MG63 (cell line): ENCODE data around the gene DRC1. TPM values are rescaled to one million over a fixed set of nuclear protein-coding genes. Genes with fewer than 3 reads are reported as not detected.
A peak's percentile ranks its signal among the peaks of the same experiment; 100 is the strongest.
"Not testable (repeated sequence)": the region's sequence is repeated elsewhere in the genome, so short reads cannot be mapped to it uniquely, and the experiment has no call there.

Experiments
- DNase-seq: peaks from one replicate; pipeline ENCODE4 v3.0.0-alpha.2; 2020
- H3K27me3 ChIP-seq: fragments of 250-450 bp; sonication (Bioruptor Pico); 2 replicates; pipeline ENCODE4 v1.5.1; 2020; ENCODE audit warnings: mild to moderate bottlenecking, moderate library complexity
- H3K36me3 ChIP-seq: fragments of 250-450 bp; sonication (Bioruptor Pico); 2 replicates; pipeline ENCODE4 v1.5.1; 2020; ENCODE audit warnings: mild to moderate bottlenecking, moderate library complexity
- H3K4me3 ChIP-seq: fragments of 250-450 bp; sonication (Bioruptor Pico); 2 replicates; pipeline ENCODE4 v1.5.1; 2020; ENCODE audit warnings: mild to moderate bottlenecking, moderate library complexity
- H3K9me3 ChIP-seq: fragments of 250-450 bp; sonication (Bioruptor Pico); 2 replicates; pipeline ENCODE4 v1.5.1; 2020; ENCODE audit warnings: mild to moderate bottlenecking, moderate library complexity
- total RNA-seq: library from RNA; depleted of rRNA; stranded (reverse); fragments of >200 nt; shearing (Covaris generic); gene quantifications from 2 replicates; pipeline ENCODE4 v1.2.3, GENCODE V29; 2014; ENCODE audit warnings: low replicate concordance

DRC1 gene
- total RNA-seq, 1 experiment from 2014 or later: not detected

GRCh38 chr2:26464390-26465265 lies 62.9 kb downstream of the DRC1 start:
- Histone ChIP-seq H3K27me3 (no peaks in the 10 kb centered on the region), H3K9me3 (peaks cover 6% of the 10 kb centered on the region), H3K36me3 (no peaks in the 10 kb centered on the region), H3K4me3 (no peak overlapping the region)
- no peak for DNase-seq

- Histone ChIP-seq H3K9me3 (peaks cover 7% of the 10 kb centered on the region), H3K27me3 (no peaks in the 10 kb centered on the region), H3K4me3 (no peak overlapping the region), H3K36me3 (no peaks in the 10 kb centered on the region)
- DNase-seq: no peak
Measured at GRCh38 chr2:26465266-26465925, 63.7 kb downstream of the DRC1 start.

GRCh38 chr2:26465981-26466471 lies 64.3 kb downstream of the DRC1 start:
- DNase-seq: no peak
- Histone ChIP-seq H3K36me3 (no peaks in the 10 kb centered on the region), H3K4me3 (no peak overlapping the region), H3K27me3 (no peaks in the 10 kb centered on the region), H3K9me3 (peaks cover 7% of the 10 kb centered on the region)

- no peaks in the 10 kb centered on the region for H3K36me3 ChIP-seq
- H3K27me3 ChIP-seq: no peaks in the 10 kb centered on the region
- DNase-seq: no peak
- H3K4me3 ChIP-seq: no peak overlapping the region
- peaks cover 7% of the 10 kb centered on the region for H3K9me3 ChIP-seq
Measured at GRCh38 chr2:26466662-26467310, 65.1 kb downstream of the DRC1 start.

GRCh38 chr2:26468544-26468943 lies 66.8 kb downstream of the DRC1 start:
- H3K27me3 ChIP-seq, H3K4me3 ChIP-seq, H3K9me3 ChIP-seq, H3K36me3 ChIP-seq, DNase-seq: not testable (repeated sequence)

GRCh38 chr2:26469092-26469710 lies 67.5 kb downstream of the DRC1 start:
- Histone ChIP-seq H3K36me3 (no peaks in the 10 kb centered on the region), H3K27me3 (no peaks in the 10 kb centered on the region), H3K9me3 (peaks cover 7% of the 10 kb centered on the region), H3K4me3 (no peak overlapping the region)
- DNase-seq: peak; percentile 35

- H3K27me3 ChIP-seq: no peaks in the 10 kb centered on the region
- H3K9me3 ChIP-seq: peaks cover 7% of the 10 kb centered on the region
- no peaks in the 10 kb centered on the region for H3K36me3 ChIP-seq
- no peak overlapping the region for H3K4me3 ChIP-seq
- DNase-seq: no peak
Measured at GRCh38 chr2:26469955-26470354, 68.2 kb downstream of the DRC1 start.

GRCh38 chr2:26470601-26471260 lies 69.0 kb downstream of the DRC1 start:
- DNase-seq: no peak
- no peaks in the 10 kb centered on the region for H3K36me3 ChIP-seq
- H3K4me3 ChIP-seq: no peak overlapping the region
- H3K9me3 ChIP-seq: peaks cover 7% of the 10 kb centered on the region
- no peaks in the 10 kb centered on the region for H3K27me3 ChIP-seq

GRCh38 chr2:26471289-26471688 lies 69.6 kb downstream of the DRC1 start:
- no peaks in the 10 kb centered on the region for H3K36me3 ChIP-seq
- DNase-seq: no peak
- H3K27me3 ChIP-seq: no peaks in the 10 kb centered on the region
- H3K9me3 ChIP-seq: peaks cover 7% of the 10 kb centered on the region
- no peak overlapping the region for H3K4me3 ChIP-seq

- Histone ChIP-seq H3K4me3 (no peak overlapping the region), H3K27me3 (no peaks in the 10 kb centered on the region)
- no peak for DNase-seq
Measured at GRCh38 chr2:26471766-26472706, 70.3 kb downstream of the DRC1 start.

GRCh38 chr2:26472821-26473655 lies 71.3 kb downstream of the DRC1 start:
- peaks cover 7% of the 10 kb centered on the region for H3K9me3 ChIP-seq
- H3K27me3 ChIP-seq: no peaks in the 10 kb centered on the region
- H3K4me3 ChIP-seq: no peak overlapping the region
- DNase-seq: no peak
- H3K36me3 ChIP-seq: no peaks in the 10 kb centered on the region

More at GRCh38 chr2:26471766-26472706, 70.3 kb downstream of the DRC1 start:
- Histone ChIP-seq H3K9me3 (peaks cover 7% of the 10 kb centered on the region), H3K36me3 (no peaks in the 10 kb centered on the region)

GRCh38 chr2:26473796-26474195 lies 72.1 kb downstream of the DRC1 start:
- H3K27me3 ChIP-seq: no peaks in the 10 kb centered on the region
- DNase-seq: no peak
- H3K4me3 ChIP-seq: no peak overlapping the region
- H3K36me3 ChIP-seq: no peaks in the 10 kb centered on the region
- H3K9me3 ChIP-seq: peaks cover 7% of the 10 kb centered on the region

- H3K9me3 ChIP-seq: peaks cover 4% of the 10 kb centered on the region
- H3K4me3 ChIP-seq: no peak overlapping the region
- no peaks in the 10 kb centered on the region for H3K27me3 ChIP-seq
- no peak for DNase-seq
- no peaks in the 10 kb centered on the region for H3K36me3 ChIP-seq
Measured at GRCh38 chr2:26474261-26474785, 72.6 kb downstream of the DRC1 start.

GRCh38 chr2:26475037-26475436 lies 73.3 kb downstream of the DRC1 start:
- Histone ChIP-seq H3K9me3 (no peaks in the 10 kb centered on the region), H3K36me3 (no peaks in the 10 kb centered on the region), H3K4me3 (no peak overlapping the region), H3K27me3 (no peaks in the 10 kb centered on the region)
- DNase-seq: no peak
